NCI-H446 treated with DMSO at 0.1 percent for 48 hours (cell line): ENCODE data around the gene BANF1.
"Not testable (repeated sequence)": the region's sequence is repeated elsewhere in the genome, so short reads cannot be mapped to it uniquely, and the experiment has no call there.

ENCODE experiments used
- DNase-seq: peaks from one replicate; lab custom pipeline; 2025; lab: John Stamatoyannopoulos, UW

Gene BANF1

GRCh38 chr11:66011239-66011784 is 9.0 kb downstream of the BANF1 start:
- DNase-seq = no peak

GRCh38 chr11:66011785-66012303 is 9.5 kb downstream of the BANF1 start, which contains the start of gene CST6:
Gene CST6, plus strand, starts transcription at chr11:66012008. Its CDS starts 37 bp downstream, at chr11:66012045.
- DNase-seq = no peak

- DNase-seq = no peak
Measured at GRCh38 chr11:66012371-66012945, 10.2 kb downstream of the BANF1 start.

GRCh38 chr11:66012946-66013761 is 10.9 kb downstream of the BANF1 start:
- no peak for DNase-seq

GRCh38 chr11:66013762-66014100 is 11.4 kb downstream of the BANF1 start:
- DNase-seq = no peak

GRCh38 chr11:66014804-66015453 is 12.6 kb downstream of the BANF1 start:
- DNase-seq = no peak

GRCh38 chr11:66015454-66015881 is 13.2 kb downstream of the BANF1 start:
- DNase-seq = no peak

- no peak for DNase-seq
Measured at GRCh38 chr11:66015936-66016792, 13.9 kb downstream of the BANF1 start.

- DNase-seq = no peak
Measured at GRCh38 chr11:66016793-66017177, 14.5 kb downstream of the BANF1 start.

- DNase-seq = no peak
Measured at GRCh38 chr11:66017321-66017720, 15.0 kb downstream of the BANF1 start.

- DNase-seq = no peak
Measured at GRCh38 chr11:66020212-66020611, 17.9 kb downstream of the BANF1 start.

GRCh38 chr11:66020618-66021357 is 18.5 kb downstream of the BANF1 start:
- DNase-seq = no peak

GRCh38 chr11:66022401-66023185 is 20.3 kb downstream of the BANF1 start:
- no peak for DNase-seq

GRCh38 chr11:66023186-66023440 is 20.8 kb downstream of the BANF1 start:
- not testable (repeated sequence) for DNase-seq

GRCh38 chr11:66026017-66026529 is 23.8 kb downstream of the BANF1 start, which contains the start of gene CATSPER1:
Gene CATSPER1, minus strand, starts transcription at chr11:66026479. Its CDS starts 100 bp downstream, at chr11:66026379.
- no peak for DNase-seq

GRCh38 chr11:66032957-66033735 is 30.8 kb downstream of the BANF1 start:
- no peak for DNase-seq

GRCh38 chr11:66035653-66036333 is 33.5 kb downstream of the BANF1 start:
- DNase-seq = no peak

- no peak for DNase-seq
Measured at GRCh38 chr11:66036334-66036710, 34.0 kb downstream of the BANF1 start.

GRCh38 chr11:66037327-66037726 is 35.0 kb downstream of the BANF1 start:
- no peak for DNase-seq
